Hindlimb muscle (tissue), 1 donor: ENCODE results near the gene LSMEM2. TPM values are rescaled to one million over a fixed set of nuclear protein-coding genes. Genes with fewer than 3 reads are reported as not detected.

Experiments
- DNase-seq: peaks from one replicate; pipeline ENCODE4 v3.0.0-alpha.2; 2013
- polyA plus RNA-seq: library from polyadenylated mRNA; unstranded; fragments of 120-200 nt; gene quantifications from one replicate; pipeline ENCODE4 v1.2.1, GENCODE V29; 2013; ENCODE audit not compliant: insufficient read length

LSMEM2 gene
- polyA plus RNA-seq, 1 donor: 35.9 TPM

DNA sequence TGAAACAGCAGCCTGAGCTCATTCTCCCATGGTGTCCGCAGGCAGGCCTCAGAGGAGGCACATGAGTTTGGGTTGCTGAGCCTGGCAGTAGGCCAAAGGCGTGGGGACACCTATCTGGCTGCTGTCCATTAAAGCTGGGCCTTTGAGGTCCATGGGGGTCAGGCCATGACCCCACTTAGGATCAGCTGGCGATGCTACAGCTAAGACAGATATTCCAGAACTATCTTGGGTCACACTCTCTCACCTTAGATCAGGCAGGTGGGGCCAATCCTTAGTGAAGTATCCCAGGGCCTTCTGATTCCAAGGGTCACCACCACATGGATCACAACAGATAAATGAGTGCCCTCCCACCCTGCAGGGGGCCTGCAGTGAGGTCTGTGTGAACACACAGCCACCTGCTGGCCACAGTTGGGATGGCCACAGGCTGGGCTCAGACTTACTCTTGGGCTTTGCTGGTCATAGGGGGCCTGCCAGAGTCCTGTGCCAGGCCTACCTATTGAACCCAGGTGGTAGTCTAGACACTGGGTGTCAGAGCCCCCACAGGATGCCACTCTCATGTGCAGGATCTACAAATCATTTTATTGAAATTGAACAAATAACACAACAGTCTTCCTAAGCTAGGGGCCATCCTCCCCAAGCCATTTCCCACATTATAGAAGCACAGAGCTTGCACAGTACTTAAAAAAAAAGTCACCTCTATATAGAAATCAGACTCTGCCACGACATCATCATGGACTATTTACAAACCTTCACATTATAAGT lies 45.6 kb downstream of the LSMEM2 start:
- DNase-seq: peak; percentile 66

DNA sequence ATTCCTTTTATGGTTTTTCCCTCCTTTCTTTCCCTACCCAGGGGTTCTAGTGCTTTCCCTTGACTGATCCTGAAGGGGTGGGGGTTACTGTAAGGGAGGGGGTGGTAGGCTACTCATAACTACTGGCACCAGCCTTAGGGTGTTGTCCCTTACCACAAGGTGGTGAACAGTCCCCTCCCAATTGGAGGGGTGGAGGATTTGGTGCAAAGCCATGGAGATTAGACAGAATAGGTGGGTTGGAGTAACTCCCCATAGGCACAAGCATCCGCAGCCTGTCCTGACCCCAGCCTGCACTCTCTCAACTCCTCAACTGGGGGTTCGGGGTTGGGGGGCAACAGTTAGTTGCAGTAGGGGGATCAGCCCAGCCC lies 46.2 kb downstream of the LSMEM2 start:
- no peak for DNase-seq

DNA sequence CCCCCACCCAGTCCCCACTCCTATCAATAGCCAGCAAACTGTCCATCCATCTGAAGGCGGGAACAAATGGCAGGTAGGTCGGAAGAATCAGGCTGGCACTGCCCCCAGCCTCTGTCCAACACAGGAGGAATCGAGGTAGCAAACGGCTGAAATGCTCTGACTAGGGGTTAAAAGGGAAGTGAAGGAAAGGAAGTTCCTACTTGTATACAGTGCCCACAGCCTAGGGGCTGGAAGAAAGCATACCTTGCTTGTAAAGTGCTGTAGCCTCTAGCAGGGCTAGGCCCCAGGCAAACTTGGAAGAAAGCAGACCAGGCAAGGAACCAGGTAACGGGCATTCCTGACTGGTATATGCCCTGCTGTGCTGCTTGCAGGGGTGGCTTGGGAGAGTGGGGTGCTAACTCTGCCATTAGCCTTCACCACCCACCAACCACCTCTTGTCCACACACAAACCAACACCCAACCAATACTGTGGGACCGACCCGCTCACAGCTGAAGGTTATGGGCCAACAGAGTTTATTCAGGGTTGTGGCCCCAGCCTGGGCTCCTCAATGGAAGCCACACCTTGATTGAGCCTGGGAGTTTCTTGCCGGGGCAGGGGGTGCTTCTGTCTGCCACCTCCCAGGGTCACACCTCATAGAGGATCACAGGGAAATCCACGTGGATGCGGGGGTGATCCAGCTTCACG lies 46.8 kb downstream of the LSMEM2 start:
- DNase-seq: no peak

DNA sequence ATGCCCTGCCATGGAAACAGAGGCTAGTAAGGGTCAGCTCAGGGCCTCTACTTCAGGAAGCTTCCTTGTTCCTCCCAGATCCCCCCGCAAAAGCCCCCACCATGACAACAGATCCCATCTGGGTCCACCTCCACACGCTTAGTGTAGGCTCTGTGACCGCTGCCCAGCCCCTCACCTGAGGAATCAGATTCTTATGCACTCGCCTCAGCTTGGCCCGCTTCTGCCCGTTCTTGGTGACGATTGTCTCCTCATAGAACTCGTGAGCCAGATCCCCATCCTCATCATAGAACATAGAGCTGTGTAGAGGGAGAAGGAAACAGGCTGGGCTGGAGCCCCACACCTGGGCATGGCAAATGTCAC lies 47.3 kb downstream of the LSMEM2 start:
- DNase-seq: no peak

DNA sequence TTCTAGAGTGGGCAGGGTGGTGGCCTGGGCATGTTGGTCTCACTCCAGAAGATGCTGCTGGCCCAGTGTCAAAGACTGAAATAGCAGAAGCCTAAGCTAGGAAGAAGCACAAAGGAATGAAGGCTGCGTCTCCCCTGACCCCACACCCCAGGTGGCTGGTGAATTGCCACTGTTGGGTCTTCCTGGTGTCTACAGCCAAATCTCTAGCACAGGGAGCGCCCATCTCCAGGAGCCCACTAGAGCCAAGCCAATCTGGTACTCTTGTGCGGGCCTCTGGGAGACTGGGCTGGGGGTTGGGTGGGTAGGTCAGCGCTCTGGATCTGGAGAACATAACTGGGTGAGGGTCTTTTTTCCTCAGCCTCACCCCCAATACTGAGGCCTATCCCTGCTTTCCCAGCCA lies 48.2 kb downstream of the LSMEM2 start:
- DNase-seq: no peak

DNA sequence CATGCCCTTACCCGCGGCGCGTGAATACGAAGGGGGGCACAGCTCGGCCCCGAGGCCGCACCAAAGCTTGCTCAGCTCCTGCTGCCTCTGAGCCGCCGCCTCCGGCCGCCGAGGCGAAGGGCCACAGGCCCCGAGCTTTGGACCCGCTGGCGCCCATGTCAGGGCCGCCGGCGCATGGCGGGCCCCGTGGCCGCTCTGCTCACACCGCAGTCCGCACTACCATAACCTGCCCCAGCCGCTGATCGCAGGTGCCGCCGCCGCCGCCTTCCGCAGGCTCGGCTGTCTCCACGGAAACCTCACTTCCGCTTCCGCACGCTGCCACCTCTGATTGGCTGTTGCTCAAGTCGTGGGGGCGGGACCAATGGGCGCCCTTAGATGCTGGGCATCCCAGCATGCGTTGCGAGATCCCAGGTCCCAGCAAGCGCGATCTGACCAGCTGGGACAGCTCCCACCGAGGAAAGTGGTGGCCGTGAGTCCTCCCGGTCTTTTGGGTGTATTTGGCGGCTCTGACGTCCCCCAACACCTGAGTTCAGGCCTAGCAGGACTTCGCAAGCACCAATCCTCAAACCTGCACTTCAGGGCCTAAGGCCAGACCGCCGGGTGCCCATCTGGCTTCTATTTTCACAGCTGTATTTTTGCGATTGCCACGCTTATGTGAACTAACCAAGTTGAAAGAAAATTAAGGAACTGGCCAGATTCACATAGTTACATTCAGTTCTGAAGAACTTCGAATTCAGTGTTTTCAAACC lies 49.2 kb downstream of the LSMEM2 start, which contains the start of gene TUSC2:
Gene TUSC2 (minus strand): TSS at position 281 of the 749 bp plus-strand sequence. CDS start 124 bp downstream, at position 157.
- peak; percentile 96 for DNase-seq

DNA sequence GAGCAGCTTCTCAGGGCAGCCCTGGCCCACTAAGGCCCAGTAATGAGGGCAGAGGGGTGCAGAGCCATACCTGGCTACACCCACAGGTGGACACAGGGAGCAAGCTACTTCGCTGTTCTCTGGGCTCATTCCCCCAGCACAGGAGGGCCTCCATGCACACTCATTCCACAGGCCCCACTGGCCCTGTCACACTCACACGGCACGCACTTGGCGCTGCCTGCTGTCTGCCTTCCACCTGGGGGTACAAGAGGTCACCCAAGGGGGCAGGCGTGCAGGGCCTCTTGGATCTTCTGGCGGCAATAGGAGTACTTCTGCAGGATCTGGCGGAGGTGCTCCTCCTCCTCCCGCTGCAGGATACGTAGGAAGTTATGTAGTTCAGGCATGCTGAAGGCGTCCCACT lies 51.4 kb downstream of the LSMEM2 start:
- no peak for DNase-seq

DNA sequence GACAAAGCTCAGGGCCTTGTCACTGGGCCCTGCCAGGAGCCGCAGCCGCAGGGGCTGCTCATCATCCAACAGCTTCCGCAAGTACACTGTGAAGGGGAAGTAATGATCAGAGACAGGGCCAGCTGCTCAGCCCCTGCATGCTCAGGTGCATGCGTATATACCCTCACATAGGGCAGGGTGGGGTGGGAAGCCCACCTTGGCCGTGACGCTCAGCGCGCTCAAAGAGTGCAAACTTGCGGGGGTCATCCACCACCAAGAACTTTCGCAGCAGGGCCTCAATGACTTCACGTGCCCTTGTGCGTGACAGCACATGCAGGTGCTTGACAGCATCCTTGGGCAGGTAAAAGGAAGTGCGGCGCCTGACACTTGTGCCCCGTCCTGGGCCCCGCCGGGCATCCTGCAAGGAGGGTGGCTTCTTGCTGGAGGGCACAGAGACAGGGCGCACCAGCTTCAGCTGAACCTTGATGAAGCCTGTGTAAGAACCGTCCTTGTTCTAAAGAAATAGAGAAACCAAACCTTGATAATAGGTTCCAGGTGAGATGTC lies 52.5 kb downstream of the LSMEM2 start:
- no peak for DNase-seq

DNA sequence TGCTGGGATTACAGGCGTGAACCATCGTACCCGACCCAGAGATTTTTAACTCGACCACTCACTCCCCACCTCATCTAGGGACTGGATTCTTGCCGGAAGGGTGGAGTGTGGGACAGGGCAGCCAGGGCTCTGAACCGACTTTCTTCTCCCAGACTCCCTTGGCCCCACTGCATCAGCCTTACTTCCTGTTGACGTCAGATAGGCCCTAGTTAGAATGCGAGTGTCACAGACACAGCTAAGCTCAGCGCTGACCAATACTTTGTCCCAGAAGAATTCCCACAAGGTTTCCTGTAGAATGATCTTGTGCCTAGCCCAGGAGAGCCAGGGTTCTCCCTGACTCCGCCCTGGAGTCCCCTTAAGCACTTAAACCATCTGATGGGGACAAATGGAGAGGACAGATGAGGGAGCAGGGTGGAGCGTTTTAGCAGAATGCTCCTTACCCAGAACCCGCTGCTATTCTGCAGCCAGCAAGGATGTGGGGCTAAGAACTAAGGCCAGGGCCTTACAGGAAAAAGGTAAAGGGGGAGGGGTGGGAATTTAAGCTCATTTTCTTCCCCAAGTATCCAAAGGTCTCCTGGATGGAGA lies 54.9 kb downstream of the LSMEM2 start:
- no peak for DNase-seq

DNA sequence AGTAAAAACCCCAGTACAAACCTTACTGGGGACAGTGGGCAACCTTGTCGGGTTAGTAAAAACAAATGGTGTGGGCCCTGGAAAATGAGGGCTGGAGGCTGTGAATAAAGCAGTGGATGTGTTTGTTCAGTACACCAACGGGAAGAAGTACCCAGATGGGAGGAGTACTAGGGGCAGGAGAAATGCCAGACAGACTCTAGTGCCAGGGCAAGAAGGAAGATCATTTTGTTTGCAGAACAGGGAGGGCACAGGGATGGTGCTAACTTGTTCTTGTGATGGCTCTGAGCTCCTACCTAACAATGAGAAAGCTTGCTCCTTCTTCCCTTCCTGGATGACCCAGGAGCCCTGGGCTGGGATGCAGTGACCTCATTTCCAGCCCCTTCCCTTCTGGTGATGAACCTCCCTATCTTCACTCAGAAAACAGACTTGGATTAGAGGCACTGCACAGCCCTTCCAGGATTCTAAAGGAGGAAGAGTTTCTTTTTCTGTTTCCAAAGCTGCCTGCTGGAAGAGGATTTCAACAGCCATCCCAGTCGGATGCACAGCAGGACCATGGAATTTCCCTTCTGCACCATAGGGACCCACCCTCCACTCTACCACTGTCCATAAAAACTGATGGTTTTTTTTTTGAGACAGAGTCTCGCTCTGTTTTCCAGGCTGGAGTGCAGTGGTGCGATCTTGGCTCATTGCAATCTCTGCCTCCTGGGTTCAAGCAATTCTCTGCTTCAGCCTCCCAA lies 55.6 kb downstream of the LSMEM2 start:
- DNase-seq: no peak

DNA sequence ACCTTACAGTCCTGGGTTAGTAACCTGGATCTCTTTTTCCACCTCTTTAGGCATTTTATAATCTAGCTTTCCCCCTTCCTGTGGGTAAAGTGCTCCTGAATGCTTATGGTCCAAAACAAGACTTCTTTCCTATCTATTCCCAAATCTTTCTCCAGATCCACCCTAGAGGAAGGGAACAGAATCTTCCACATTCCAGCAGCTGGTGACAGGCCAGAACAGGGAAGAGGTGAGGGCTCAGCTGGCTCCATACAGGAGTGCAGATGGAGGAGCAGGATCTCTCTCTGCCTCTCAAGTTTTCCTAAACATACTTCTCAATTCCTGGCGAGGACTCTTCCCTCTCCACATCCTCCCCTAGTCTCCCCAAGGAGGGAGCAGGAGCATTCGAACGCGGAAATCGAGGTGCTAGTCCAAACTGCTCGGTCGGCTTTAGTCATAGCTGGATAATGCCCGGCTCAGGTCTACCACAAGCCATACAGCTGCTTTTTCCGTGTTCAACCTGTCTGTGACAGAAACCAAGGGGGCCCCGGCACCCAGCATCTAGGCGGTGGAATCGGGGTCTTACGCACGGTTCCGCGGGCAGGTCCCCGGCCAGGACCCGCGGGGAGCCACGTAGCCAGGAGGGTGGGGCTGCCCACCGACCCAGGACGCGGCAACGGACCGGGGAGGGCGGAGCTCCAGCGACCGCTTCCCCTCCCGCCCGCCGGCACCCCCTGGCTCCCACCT lies 57.7 kb downstream of the LSMEM2 start:
- DNase-seq: no peak

DNA sequence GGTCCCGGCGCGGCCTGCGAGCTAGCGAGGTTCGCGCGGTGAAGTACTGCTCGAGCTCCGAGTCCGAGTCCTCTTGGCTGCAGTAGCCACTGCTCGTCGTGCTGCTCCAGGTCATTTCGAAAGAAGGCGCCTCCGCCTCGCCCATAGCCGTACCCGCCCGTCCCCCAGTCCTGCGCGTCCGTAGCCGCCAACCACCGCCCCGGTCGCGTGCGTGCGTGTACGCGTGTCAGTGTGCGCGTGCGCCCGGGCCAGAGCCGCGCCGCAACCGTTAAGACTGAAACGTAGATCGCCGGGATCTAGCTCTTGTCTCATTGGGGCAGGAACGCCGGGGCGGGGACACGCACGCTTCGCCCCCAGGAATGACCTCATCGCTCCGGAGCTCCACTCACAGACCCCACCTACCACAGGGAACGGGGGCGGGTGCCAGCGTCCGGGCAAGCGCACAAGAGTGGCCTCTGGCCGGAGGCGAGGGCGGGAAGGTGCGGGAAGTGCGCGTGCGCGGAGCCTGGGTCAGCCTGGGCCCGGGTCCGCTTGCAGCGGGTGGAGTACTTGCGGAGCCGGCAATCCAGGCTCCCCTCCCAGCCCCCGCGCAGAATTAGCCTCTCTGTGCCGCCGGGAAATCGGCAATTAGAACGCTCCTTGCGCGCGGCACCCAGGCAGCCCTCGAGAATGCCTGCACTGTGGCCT lies 58.4 kb downstream of the LSMEM2 start:
- peak; percentile 99 for DNase-seq

Other genes starting within 250 kb of the LSMEM2 start
- 179 TPM for gene RBM5, start 190.2 kb upstream of the LSMEM2 start, polyA plus RNA-seq
- gene SEMA3F, start 123.8 kb upstream of the LSMEM2 start, polyA plus RNA-seq: 13.0 TPM
- gene GNAT1, start 87.5 kb upstream of the LSMEM2 start, polyA plus RNA-seq: 0.37 TPM
- 3.3 TPM for gene SLC38A3, start 73.8 kb upstream of the LSMEM2 start, polyA plus RNA-seq
- gene GNAI2, start 42.9 kb upstream of the LSMEM2 start, polyA plus RNA-seq: 187 TPM
- 43.9 TPM for gene SEMA3B, start 9.9 kb upstream of the LSMEM2 start, polyA plus RNA-seq
- gene IFRD2, start 13.3 kb downstream of the LSMEM2 start, polyA plus RNA-seq: 54.2 TPM
- gene HYAL3, start 20.3 kb downstream of the LSMEM2 start, polyA plus RNA-seq: 1.3 TPM
- gene NAA80, start 20.3 kb downstream of the LSMEM2 start, polyA plus RNA-seq: 9.5 TPM
- gene HYAL1, start 24.5 kb downstream of the LSMEM2 start, polyA plus RNA-seq: 2.1 TPM
- 39.2 TPM for gene HYAL2, start 43.7 kb downstream of the LSMEM2 start, polyA plus RNA-seq
- gene TUSC2, start 49.1 kb downstream of the LSMEM2 start, polyA plus RNA-seq: 17.7 TPM
- gene RASSF1, start 61.7 kb downstream of the LSMEM2 start, polyA plus RNA-seq: 36.3 TPM
- gene ZMYND10, start 66.6 kb downstream of the LSMEM2 start, polyA plus RNA-seq: 1.4 TPM
- gene NPRL2, start 71.7 kb downstream of the LSMEM2 start, polyA plus RNA-seq: 17.6 TPM
- gene CYB561D2, start 71.8 kb downstream of the LSMEM2 start, polyA plus RNA-seq: 8.5 TPM
- 25.7 TPM for gene TMEM115, start 80.4 kb downstream of the LSMEM2 start, polyA plus RNA-seq
- 8.2 TPM for gene CACNA2D2, start 224.5 kb downstream of the LSMEM2 start, polyA plus RNA-seq